ENCODE data around the gene NSD1. TPM values are rescaled to one million over a fixed set of nuclear protein-coding genes. Genes with fewer than 3 reads are reported as not detected.
A peak's percentile ranks its signal among the peaks of the same experiment; 100 is the strongest.

Gene NSD1
- total and polyA plus RNA-seq, 5 donors = 10.0 to 55.5 (median 49.0) TPM

DNA sequence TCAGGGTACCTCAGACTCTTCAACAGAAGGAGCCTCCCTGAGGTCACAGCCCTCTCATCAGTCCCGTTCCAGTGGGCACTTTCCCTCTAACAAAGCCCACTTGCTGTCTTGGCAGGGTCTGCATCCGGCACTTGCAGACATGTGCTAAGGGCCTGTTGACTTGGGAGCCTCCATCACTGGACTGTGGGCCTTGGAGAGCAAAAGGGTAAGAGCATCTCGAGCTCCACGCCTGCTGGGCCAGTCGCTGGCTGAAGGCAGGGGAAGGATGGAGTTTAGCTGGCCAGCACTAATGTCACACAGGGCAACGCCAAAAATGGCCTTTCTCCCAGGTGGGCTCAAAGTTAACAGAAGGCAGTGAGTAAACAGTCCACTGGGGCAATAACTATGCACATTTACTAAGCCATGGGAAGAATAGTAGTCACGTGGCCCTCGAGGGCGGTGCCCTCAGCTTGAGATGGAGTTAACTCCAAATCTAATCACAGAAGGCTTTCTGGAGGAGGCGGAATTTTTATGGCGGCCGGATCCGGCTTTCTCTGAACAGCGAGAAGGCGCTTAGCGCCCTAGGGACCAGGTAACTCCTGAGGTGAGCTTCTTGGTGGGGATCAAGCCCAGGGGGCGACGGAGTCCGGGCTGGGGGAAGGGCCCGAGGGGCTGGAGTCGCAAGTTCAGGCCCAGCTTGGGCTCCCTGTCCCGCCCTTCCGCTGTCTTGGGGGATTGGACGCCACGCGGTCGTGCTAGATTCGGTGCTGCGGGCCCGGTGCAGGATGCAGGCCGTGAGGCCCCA is 2.0 kb upstream of the NSD1 start:
- no peak overlapping the region for H3K27ac ChIP-seq (ENCODE audit: low read length)
- H3K27me3 ChIP-seq (ENCODE audit: control insufficient read depth, insufficient read depth) = no peaks in the 10 kb centered on the region
- WGBS = 81% methylated on average over 31 of the region's 31 CpGs
- no peak overlapping the region for H3K4me3 ChIP-seq (ENCODE audit: low read length)
- peaks cover 9% of the 10 kb centered on the region for H3K4me1 ChIP-seq (ENCODE audit: control insufficient read depth, insufficient read depth, low read length)
- ATAC-seq (no peak), DNase-seq (peak in 1 of 3 donors; percentile 65)
- intact Hi-C loops (cut with DNase I) = no loop called here
- no peaks in the 10 kb centered on the region for H3K9me3 ChIP-seq (ENCODE audit: control insufficient read depth, low read length)

GRCh38 chr5:177132136-177133095 is 1.2 kb upstream of the NSD1 start:
- intact Hi-C loops (cut with DNase I) = no loop called here
- ATAC-seq (peak; percentile 51 to 54), DNase-seq (peak; percentile 41 to 80 (median 79))
- WGBS = 17% methylated on average over 100 of the region's 100 CpGs
- peaks cover 9% of the 10 kb centered on the region for H3K4me1 ChIP-seq (ENCODE audit: control insufficient read depth, insufficient read depth, low read length)
- H3K9me3 ChIP-seq (ENCODE audit: control insufficient read depth, low read length) = no peaks in the 10 kb centered on the region
- peak overlapping the region; percentile 81 for H3K4me3 ChIP-seq (ENCODE audit: low read length)
- H3K27ac ChIP-seq (ENCODE audit: low read length) = peak overlapping the region; percentile 77
- H3K27me3 ChIP-seq (ENCODE audit: control insufficient read depth, insufficient read depth) = no peaks in the 10 kb centered on the region

DNA sequence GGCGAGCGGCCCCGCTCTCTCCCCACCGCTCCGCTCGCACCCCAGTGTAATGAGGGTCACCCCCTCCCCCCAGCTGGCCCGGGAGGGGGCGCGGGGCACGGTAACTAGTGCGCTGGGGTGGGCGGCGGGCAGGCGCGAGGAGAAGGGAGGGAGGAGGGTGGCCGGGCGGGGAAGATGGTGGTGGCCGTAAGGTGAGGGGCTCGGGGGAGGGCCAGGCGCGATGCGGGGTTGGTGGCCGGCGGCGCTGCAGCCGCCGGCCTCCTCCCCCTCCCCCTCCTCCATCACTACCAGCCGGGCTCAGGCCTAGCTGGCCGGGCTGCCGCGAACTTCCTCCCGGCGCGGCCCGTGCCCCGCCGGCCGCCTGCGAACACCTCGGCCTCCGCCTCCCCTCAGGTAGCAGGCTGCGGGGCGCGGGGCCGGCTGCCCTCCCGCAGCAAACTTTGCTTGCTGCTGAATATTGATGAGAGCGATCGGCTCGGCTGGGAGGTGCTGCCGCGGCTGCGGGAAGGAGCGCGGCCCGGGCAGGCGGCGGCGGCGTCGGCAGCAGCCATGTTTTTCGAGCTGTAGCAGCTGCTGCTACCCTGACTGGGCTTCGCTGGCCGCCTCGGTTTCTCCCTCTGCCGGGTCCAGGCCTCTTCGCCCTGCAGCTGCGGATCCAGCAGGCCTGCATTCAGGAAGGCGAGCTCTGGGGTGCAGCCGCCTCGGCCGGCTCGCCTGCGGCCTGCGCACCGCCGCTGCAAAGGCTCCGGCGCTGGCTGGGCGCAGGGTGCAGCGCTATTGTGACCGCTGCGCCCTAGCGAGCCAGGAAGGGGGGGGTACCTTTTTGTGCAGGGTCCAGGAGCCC is 502 bp downstream of the NSD1 start:
- under 1% methylated on average over 82 of the region's 83 CpGs for WGBS
- no peaks in the 10 kb centered on the region for H3K9me3 ChIP-seq (ENCODE audit: control insufficient read depth, low read length)
- H3K4me3 ChIP-seq (ENCODE audit: low read length) = peak overlapping the region; percentile 81
- peaks cover 9% of the 10 kb centered on the region for H3K4me1 ChIP-seq (ENCODE audit: control insufficient read depth, insufficient read depth, low read length)
- ATAC-seq = peak; percentile 53 to 69
- no peaks in the 10 kb centered on the region for H3K27me3 ChIP-seq (ENCODE audit: control insufficient read depth, insufficient read depth)
- intact Hi-C loops (cut with DNase I) = no loop called here
- peak overlapping the region; percentile 77 for H3K27ac ChIP-seq (ENCODE audit: low read length)
- peak; percentile 61 to 84 (median 83) for DNase-seq

GRCh38 chr5:177134697-177135225 is 1.2 kb downstream of the NSD1 start:
- H3K4me1 ChIP-seq (ENCODE audit: control insufficient read depth, insufficient read depth, low read length) = peaks cover 11% of the 10 kb centered on the region
- intact Hi-C loops (cut with DNase I) = no loop called here
- DNase-seq = peak in 1 of 3 donors; percentile 3
- peak overlapping the region; percentile 77 for H3K27ac ChIP-seq (ENCODE audit: low read length)
- no peak for ATAC-seq
- no peaks in the 10 kb centered on the region for H3K9me3 ChIP-seq (ENCODE audit: control insufficient read depth, low read length)
- WGBS = 13% methylated on average over 13 of the region's 13 CpGs
- H3K4me3 ChIP-seq (ENCODE audit: low read length) = peak overlapping the region; percentile 81
- H3K27me3 ChIP-seq (ENCODE audit: control insufficient read depth, insufficient read depth) = no peaks in the 10 kb centered on the region

DNA sequence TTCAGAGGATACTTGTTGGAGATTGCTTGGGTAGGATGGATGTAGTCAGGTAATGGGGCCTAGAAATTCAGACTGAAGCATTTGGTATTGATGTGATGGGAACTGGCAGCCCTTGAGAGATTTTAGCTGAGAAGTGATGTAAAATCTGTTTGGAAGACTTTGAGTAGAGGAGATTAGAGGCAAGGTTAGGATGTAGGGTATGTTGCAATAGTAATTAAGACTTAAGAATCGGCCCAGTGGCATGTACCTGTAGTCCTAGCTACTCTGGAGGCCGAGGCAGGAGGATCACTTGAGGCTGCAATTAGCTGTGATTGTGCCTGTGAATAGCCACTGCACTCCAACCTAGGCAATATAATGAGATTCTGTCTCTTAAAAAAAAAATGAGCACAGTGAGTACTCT is 6.7 kb downstream of the NSD1 start:
- no peaks in the 10 kb centered on the region for H3K9me3 ChIP-seq (ENCODE audit: control insufficient read depth, low read length)
- intact Hi-C loops (cut with DNase I) = loop anchor here in 1 of 4 donors (10.0 kb wide), 1 partner anchor 74 kb away; no protein-coding TSS in a partner anchor
- 96% methylated on average over 2 of the region's 2 CpGs for WGBS
- H3K27ac ChIP-seq (ENCODE audit: low read length) = no peak overlapping the region
- H3K4me3 ChIP-seq (ENCODE audit: low read length) = no peak overlapping the region
- no peak for ATAC-seq
- H3K27me3 ChIP-seq (ENCODE audit: control insufficient read depth, insufficient read depth) = no peaks in the 10 kb centered on the region
- DNase-seq = no peak
- peaks cover 6% of the 10 kb centered on the region for H3K4me1 ChIP-seq (ENCODE audit: control insufficient read depth, insufficient read depth, low read length)

DNA sequence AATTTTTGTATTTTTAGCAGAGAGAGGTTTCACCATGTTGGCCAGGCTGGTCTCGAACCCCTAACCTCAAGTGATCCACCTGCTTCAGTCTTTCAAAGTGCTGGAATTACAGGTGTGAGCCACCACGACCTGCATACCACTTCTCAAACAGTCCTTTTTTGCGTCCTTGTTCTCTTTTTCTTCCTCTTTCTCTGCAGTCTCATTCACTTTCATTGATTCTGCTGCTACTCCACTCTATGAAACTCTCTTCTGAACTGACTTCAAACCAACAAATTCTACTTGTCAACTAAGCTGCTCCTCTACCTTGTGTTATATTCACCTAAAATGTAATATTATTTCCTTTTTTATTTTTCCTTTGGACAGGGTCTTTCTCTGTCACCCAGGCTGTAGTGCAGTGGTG is 7.9 kb downstream of the NSD1 start:
- no peaks in the 10 kb centered on the region for H3K9me3 ChIP-seq (ENCODE audit: control insufficient read depth, low read length)
- H3K27ac ChIP-seq (ENCODE audit: low read length) = no peak overlapping the region
- no peak overlapping the region for H3K4me3 ChIP-seq (ENCODE audit: low read length)
- H3K27me3 ChIP-seq (ENCODE audit: control insufficient read depth, insufficient read depth) = no peaks in the 10 kb centered on the region
- no peak for ATAC-seq
- intact Hi-C loops (cut with DNase I) = loop anchor here in 1 of 4 donors (10.0 kb wide), 1 partner anchor 73 kb away; no protein-coding TSS in a partner anchor
- H3K4me1 ChIP-seq (ENCODE audit: control insufficient read depth, insufficient read depth, low read length) = peaks cover 4% of the 10 kb centered on the region
- DNase-seq = no peak
- 85% methylated on average over 3 of the region's 3 CpGs for WGBS

DNA sequence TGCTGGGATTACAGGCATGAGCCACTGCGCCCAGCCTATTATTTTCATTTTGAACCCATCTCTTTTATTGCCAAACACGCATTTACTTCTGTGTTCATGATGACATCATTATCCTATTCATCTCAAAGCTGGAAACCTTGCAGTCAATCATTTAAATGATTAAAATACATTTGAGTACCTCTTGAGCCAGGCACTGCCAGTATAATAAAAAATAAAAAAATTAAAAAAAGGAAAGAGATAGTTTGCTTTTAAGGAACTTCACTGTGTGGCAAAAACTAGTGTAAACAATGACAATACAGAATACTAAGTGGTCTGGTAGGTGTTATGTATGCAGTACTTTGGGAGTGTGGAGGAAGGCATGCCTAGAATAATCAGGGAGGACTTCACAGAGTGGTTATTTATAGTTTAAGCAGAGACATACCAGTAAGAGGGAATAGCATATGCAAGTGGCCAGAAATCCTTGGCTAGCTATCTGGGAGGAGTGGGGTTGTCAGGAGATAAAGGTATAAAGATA is 8.6 kb downstream of the NSD1 start:
- no peak overlapping the region for H3K4me3 ChIP-seq (ENCODE audit: low read length)
- no peaks in the 10 kb centered on the region for H3K27me3 ChIP-seq (ENCODE audit: control insufficient read depth, insufficient read depth)
- DNase-seq (no peak), ATAC-seq (peak; percentile 40 to 78)
- H3K9me3 ChIP-seq (ENCODE audit: control insufficient read depth, low read length) = no peaks in the 10 kb centered on the region
- intact Hi-C loops (cut with DNase I) = loop anchor here in 1 of 4 donors (10.0 kb wide), 1 partner anchor 73 kb away; no protein-coding TSS in a partner anchor
- H3K27ac ChIP-seq (ENCODE audit: low read length) = no peak overlapping the region
- 79% methylated on average over 2 of the region's 2 CpGs for WGBS
- peaks cover 4% of the 10 kb centered on the region for H3K4me1 ChIP-seq (ENCODE audit: control insufficient read depth, insufficient read depth, low read length)

GRCh38 chr5:177142778-177143177 is 9.2 kb downstream of the NSD1 start:
- no peak for DNase-seq
- Histone ChIP-seq H3K9me3 (ENCODE audit: control insufficient read depth, low read length) (no peaks in the 10 kb centered on the region), H3K27me3 (ENCODE audit: control insufficient read depth, insufficient read depth) (no peaks in the 10 kb centered on the region), H3K27ac (ENCODE audit: low read length) (no peak overlapping the region), H3K4me3 (ENCODE audit: low read length) (no peak overlapping the region), H3K4me1 (ENCODE audit: control insufficient read depth, insufficient read depth, low read length) (peaks cover 4% of the 10 kb centered on the region)
- WGBS = 91% methylated on average over 1 of the region's 1 CpG
- ATAC-seq = no peak
- intact Hi-C loops (cut with DNase I) = loop anchor here in 1 of 4 donors (10.0 kb wide), 1 partner anchor 72 kb away; no protein-coding TSS in a partner anchor

DNA sequence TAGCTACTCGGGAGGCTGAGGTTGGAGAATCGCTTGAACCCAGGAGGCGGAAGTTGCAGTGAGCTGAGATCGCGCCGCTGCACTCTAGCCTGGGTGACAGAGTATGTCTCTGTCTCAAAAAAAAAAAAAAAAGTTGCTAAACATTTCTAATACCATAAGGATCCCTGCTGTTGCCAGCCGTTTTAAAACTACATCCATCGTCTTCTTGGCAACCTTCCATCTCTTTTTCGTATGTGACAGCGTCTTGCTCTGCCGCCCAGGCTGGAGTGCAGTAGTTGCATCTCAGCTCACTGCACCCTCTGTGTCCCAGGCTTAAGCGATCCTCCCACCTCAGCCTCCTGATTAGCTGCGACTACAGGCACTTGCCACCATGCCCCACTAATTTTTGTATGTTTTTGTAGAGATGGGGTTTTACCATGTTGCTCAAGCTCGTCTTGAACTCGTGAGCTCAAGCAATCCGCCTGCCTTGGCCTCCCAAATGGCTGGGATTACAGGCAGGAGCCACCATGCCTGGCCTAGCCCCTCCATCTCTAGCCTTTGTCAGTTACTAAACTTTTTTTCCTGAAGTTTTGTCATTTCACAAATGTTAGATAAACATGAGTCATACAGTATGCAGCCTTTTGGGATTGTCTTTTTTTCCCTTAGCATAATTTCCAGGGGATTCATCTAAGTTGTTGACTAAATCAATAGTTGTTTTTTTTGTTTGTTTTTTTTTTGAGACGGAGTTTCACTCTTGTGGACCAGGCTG is 13.5 kb downstream of the NSD1 start:
- ATAC-seq (peak in 1 of 2 donors; percentile 34), DNase-seq (no peak)
- no peak overlapping the region for H3K4me3 ChIP-seq (ENCODE audit: low read length)
- intact Hi-C loops (cut with DNase I) = loop anchor here in 1 of 4 donors (10.0 kb wide), 1 partner anchor 68 kb away; no protein-coding TSS in a partner anchor
- no peaks in the 10 kb centered on the region for H3K27me3 ChIP-seq (ENCODE audit: control insufficient read depth, insufficient read depth)
- no peak overlapping the region for H3K27ac ChIP-seq (ENCODE audit: low read length)
- H3K9me3 ChIP-seq (ENCODE audit: control insufficient read depth, low read length) = no peaks in the 10 kb centered on the region
- WGBS = 87% methylated on average over 17 of the region's 17 CpGs
- no peaks in the 10 kb centered on the region for H3K4me1 ChIP-seq (ENCODE audit: control insufficient read depth, insufficient read depth, low read length)
